GM21360 (cell line): ENCODE measurements around the gene GPRC5A.
A peak's percentile ranks its signal among the peaks of the same experiment; 100 is the strongest.

ENCODE experiments used
- ATAC-seq: cut with Tn5 transposase; IDR thresholded peaks from one replicate; pipeline ENCODE4 v1.9.1; 2021; ENCODE audit warnings: mild to moderate bottlenecking, moderate library complexity; ENCODE audit not compliant: unreplicated experiment

Gene GPRC5A

DNA sequence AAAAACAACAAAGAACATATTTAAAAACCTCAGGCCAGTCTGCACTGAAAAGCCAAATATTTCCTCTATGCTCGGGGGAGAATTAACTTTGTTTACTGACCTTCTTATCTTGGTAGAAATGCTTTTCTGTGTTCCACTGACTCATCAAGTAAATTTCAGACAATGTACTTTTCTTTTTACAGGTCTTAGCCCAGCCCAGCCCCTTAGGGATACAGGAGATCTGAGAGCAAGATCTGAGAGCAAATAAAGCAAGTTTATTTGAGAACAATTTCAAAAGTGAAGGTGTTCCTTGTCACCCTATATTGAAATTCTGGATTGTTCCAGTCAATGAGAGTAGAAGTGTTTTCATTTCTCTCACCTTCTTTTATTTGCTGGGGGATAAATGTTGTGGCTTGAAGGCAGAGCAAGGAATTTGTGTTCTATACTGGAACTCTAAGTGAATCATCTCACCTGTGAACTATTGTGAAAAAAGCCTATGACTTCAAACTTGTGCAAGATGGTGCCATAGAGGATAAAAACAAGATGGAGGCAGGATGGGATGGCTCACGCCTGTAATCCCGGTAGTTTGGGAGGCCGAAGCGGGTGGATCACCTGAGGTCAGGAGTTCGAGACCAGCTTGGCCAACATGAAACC is 7.9 kb upstream of the GPRC5A start:
- ATAC-seq: no peak

DNA sequence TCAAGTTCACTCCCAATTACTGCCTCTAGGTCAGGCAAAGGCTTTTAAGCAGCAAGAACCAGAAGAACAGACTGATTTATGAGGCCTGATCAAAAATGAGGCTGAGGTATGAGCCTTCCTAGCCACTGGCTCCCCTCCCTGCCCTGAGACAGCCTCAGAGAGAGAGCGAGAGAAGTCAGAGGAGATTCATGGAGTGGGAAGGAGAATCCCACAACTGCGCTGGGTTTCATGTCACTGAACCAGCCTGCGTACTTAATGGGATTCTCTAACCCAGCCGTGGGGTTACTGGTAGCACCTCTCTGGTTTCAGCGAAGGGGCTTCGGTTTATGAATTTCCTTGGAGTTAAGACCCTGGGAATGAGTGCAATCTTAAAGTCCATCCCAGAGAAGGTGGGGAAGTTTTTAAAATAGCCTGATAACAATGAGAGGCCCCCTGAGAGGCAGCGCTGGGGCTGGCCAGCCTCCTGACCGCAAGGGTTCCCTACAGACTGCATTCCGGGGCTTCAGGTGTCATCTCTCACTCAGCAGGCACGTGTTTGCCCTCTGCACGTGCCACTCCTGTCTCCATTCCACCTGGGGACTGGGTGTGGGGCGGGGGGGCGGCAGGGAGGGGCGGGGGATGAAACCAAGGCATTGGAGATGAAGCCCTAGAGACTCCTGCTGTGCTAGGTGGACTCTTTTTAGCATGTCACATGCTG is 6.1 kb upstream of the GPRC5A start:
- ATAC-seq: no peak

- ATAC-seq: no peak
Observed at GRCh38 chr12:12887471-12887870, 3.9 kb upstream of the GPRC5A start.

DNA sequence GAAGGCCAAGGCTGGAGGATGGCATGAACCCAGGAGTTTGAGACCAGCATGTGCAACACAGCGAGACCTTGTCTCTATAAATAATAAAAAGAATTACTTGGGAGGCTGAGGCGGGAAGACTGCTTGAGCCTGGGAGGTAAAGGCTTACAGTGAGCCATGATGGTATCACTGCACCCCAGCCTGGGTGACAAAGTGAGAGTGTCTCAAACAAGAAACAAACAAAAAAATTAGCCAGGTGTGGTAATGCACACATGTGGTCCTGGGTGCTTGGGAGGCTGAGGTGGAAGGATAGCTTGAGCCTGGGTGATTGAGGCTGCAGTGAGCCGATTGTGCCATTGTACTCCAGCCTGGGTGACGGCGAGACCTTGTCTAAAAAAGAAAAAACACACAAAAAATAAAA is 1.7 kb upstream of the GPRC5A start:
- ATAC-seq: no peak

GRCh38 chr12:12890543-12891079 is 751 bp upstream of the GPRC5A start:
- ATAC-seq: no peak

GRCh38 chr12:12891881-12892355 is 556 bp downstream of the GPRC5A start:
- ATAC-seq: no peak

DNA sequence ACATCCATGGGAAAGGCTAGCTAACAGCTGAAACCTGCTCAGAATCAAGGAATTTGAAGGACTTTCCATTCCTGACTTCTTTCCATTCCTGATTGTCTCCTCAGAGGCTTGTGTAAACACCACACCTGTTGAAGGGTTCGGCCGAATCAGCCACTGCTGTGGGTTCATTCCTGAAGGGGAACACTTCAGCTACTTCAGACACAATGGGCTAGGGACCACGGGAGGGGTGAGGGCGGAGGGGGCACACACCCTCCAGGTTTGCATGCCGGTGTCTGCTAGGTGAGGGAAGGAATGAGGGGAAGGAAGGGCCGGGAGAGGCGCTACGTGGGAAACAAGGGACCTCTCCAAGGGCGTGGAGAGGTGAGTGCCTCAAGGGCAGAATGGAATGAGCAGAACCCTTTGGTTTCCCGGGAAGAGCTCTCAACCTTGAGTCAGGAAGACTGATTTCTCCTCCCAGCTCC is 1.3 kb downstream of the GPRC5A start:
- no peak for ATAC-seq

- ATAC-seq: no peak
Observed at GRCh38 chr12:12893438-12893837, 2.1 kb downstream of the GPRC5A start.

- ATAC-seq: no peak
Observed at GRCh38 chr12:12896260-12896659, 4.9 kb downstream of the GPRC5A start.

DNA sequence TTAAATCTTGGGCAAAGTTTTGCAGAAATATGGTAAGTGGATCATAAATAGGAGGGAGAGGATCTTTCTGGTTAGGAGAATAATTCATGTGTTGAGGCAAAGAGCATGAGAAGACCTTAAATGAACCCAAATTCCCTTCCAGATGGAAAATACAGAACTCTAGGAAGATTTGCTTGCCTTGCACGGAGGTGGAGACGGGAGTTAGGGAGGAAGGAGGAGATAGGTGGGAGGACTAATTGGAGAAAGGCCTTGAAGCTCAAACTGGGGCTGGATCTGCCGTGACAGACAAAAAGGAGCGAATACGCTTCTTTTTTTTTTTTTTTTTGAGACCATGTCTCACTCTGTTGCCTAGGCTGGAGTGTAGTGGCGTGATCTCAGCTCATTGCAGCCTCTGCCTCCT is 5.9 kb downstream of the GPRC5A start:
- ATAC-seq: no peak

DNA sequence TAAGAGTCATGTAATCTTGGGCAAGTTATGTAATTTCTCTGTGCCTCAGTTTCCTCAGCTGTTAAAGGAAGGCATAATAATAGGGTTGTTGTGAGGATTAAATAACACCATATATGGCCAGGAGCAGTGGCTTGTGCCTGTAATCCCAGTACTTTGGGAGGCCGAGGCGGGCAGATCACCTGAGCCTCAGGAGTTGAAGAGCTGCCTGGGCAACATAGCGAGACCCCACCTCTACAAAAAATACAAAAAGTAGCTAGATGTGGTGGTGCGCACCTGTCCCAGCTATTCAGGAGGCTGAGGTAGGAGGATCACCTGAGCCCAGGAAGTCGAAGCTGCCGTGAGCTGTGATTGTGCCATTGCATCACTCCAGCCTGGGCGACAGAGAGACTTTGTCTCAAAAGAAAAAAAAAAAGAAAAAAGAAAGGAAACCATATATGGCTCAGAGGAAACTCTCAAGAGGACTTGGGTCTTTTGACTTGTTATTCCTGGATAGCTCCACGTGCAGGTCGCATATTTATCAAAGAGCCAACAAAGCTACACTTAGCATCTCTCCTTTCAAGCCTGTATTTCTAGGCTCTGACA is 6.9 kb downstream of the GPRC5A start:
- ATAC-seq: no peak

- ATAC-seq: no peak
Observed at GRCh38 chr12:12898911-12899511, 7.6 kb downstream of the GPRC5A start.

DNA sequence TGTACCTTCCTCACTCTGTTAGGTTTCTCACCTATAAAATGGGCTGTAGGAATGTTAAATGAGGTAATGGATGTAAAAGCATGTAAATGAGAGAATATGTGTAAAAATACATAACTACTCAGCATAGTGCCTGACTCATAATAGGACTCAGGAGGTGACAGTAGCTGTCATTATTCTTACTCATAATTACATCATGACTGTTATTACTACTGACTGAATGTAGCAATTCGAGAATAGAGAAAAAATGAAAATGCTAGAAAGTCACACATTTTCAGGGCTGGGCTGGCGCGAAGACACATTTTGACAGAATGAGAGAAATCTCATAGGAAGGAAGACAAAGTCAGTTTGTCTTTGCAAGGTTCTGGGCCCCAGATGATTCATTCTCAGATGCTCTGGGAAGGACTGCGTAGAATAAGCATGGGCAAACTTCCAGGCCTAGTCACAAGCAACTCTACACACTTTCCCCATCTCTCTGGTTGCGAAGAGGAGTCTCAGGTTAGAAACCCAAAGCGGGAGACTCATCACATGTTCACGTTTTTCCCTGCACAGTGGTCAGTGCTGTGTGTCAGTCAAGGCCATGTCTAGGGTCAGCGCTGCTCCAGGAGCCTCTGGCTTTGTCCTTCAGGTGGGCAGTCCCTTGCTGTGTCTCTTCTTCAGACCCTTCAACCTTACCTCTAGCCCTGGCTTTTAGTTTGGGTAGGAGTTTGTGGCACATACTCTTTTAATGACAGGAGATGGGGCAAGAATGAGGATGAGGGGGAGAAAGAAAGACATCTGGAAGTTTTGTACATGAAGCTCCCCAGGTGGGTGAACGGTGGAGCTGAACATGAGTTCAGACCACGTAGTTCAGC is 8.4 kb downstream of the GPRC5A start:
- ATAC-seq: peak; percentile 77

- no peak for ATAC-seq
Observed at GRCh38 chr12:12900786-12901157, 9.4 kb downstream of the GPRC5A start.

- no peak for ATAC-seq
Observed at GRCh38 chr12:12901158-12901791, 9.9 kb downstream of the GPRC5A start.

DNA sequence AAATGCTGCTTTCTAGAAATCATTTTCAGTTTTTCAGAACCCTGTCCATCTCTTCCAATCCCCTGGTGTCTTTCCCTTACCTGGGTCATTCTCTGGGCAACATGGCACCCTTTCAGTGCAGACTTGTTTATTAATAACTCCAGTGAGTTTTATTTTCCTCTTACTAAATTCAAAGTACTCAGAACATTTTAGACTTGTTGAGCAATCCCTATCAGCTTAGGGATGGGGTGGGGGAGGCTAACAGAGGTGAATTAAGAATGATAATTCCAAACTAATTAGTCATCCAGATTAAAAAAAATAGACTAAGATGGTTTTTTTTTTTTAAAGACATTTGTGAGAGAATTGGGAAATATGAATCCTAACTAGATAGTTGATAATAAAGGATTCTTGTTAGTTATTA is 10.7 kb downstream of the GPRC5A start:
- ATAC-seq: no peak

GRCh38 chr12:12903642-12904609 is 12.6 kb downstream of the GPRC5A start:
- no peak for ATAC-seq

DNA sequence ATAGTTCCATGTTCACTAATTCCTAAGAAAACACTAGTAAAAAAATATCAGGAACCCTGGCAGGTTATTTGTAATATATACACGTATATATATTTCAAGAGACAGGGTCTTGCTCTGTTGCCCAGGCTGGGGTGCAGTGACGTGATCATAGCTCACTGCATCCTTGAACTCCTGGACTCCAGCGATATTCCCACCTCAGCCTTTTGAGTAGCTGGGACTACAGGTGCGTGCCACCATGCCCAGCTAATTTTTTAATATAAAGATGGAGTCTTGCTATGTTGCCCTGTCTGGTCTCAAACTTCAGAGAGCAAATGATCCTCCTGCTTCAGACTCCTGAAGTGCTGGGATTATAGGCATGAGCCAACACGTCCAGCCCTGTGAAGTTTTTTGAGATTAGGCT is 16.2 kb downstream of the GPRC5A start:
- no peak for ATAC-seq

DNA sequence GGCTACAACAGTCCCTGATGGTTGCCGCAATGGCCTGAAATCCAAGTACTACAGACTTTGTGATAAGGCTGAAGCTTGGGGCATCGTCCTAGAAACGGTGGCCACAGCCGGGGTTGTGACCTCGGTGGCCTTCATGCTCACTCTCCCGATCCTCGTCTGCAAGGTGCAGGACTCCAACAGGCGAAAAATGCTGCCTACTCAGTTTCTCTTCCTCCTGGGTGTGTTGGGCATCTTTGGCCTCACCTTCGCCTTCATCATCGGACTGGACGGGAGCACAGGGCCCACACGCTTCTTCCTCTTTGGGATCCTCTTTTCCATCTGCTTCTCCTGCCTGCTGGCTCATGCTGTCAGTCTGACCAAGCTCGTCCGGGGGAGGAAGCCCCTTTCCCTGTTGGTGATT is 16.9 kb downstream of the GPRC5A start:
- ATAC-seq: no peak
